BJ (cell line): ENCODE measurements around the gene GPR39. TPM values are rescaled to one million over a fixed set of nuclear protein-coding genes. Genes with fewer than 3 reads are reported as not detected.

Experiments used
- CTCF ChIA-PET: fragments of 350-600 bp; formaldehyde crosslinking; extraction: SDS; loops from one replicate; lab custom pipeline; 2021; ENCODE audit warnings: antibody characterized with exemption, inconsistent platforms; lab: Yijun Ruan, JAX
- POLR2A ChIA-PET: fragments of 300-600 bp; sonication (Branson Sonifier 250); formaldehyde crosslinking; extraction: SDS; loops from one replicate; lab custom pipeline; 2021; ENCODE audit warnings: antibody characterized with exemption; lab: Charles Lee
- DNase-seq: peaks from one replicate; pipeline ENCODE4 v3.0.0-alpha.2; 2011; ENCODE audit warnings: low read depth
- H3K27me3 ChIP-seq: 2 replicates; pipeline ENCODE4 v1.6.0; 2011; ENCODE audit warnings: low read length; ENCODE audit not compliant: control insufficient read depth, insufficient read depth
- H3K36me3 ChIP-seq: 2 replicates; pipeline ENCODE4 v1.5.1; 2011; ENCODE audit warnings: low read length; ENCODE audit not compliant: control insufficient read depth, insufficient read depth
- H3K4me3 ChIP-seq: 2 replicates; pipeline ENCODE4 v1.5.1; 2011; ENCODE audit warnings: low read depth, mild to moderate bottlenecking, control low read depth, low read length
- CTCF ChIP-seq: IDR thresholded peaks from 2 replicates; pipeline ENCODE4 v1.5.1; 2011; ENCODE audit warnings: low read depth, mild to moderate bottlenecking, control low read depth, inconsistent platforms, low read length, moderate library complexity; ENCODE audit not compliant: insufficient read depth
- polyA plus RNA-seq: library from polyadenylated mRNA; depleted of rRNA; stranded (reverse); fragments of >200 nt; gene quantifications from 2 replicates; pipeline ENCODE4 v1.2.3, GENCODE V29; 2011

Gene GPR39
- polyA plus RNA-seq, 1 experiment, result 2.3 TPM

- Histone ChIP-seq H3K27me3 (no peaks in the 10 kb centered on the region), H3K36me3 (no peaks in the 10 kb centered on the region), H3K4me3 (no peak overlapping the region)
- CTCF ChIA-PET, result interaction anchor here (0.8 to 1.6 kb wide), 2 partner anchors 68 to 130 kb away, joined by 3 read pairs; no protein-coding TSS in a partner anchor
- TF ChIP-seq CTCF, result no peak
- POLR2A ChIA-PET, result no interaction called here
- no peak for DNase-seq
Observed at GRCh38 chr2:132479155-132479554, 62.5 kb downstream of the GPR39 start.

- Histone ChIP-seq H3K27me3 (no peaks in the 10 kb centered on the region), H3K4me3 (no peak overlapping the region), H3K36me3 (no peaks in the 10 kb centered on the region)
- ChIA-PET POLR2A (no interaction called here), CTCF (no interaction called here)
- no peak for TF ChIP-seq CTCF
- DNase-seq, result no peak
Observed at GRCh38 chr2:132482821-132483220, 66.2 kb downstream of the GPR39 start.

- CTCF ChIA-PET, result no interaction called here
- TF ChIP-seq CTCF, result no peak
- H3K4me3 ChIP-seq, result no peak overlapping the region
- DNase-seq, result no peak
- POLR2A ChIA-PET, result no interaction called here
- no peaks in the 10 kb centered on the region for H3K27me3 ChIP-seq
- no peaks in the 10 kb centered on the region for H3K36me3 ChIP-seq
Observed at GRCh38 chr2:132484144-132484543, 67.5 kb downstream of the GPR39 start.

- TF ChIP-seq CTCF, result no peak
- ChIA-PET POLR2A (no interaction called here), CTCF (no interaction called here)
Observed at GRCh38 chr2:132488491-132488890, 71.9 kb downstream of the GPR39 start.

GRCh38 chr2:132489150-132489549 is 72.5 kb downstream of the GPR39 start:
- POLR2A ChIA-PET, result no interaction called here
- no peak for DNase-seq

More at GRCh38 chr2:132488491-132488890, 71.9 kb downstream of the GPR39 start:
- no peak overlapping the region for H3K4me3 ChIP-seq
- no peaks in the 10 kb centered on the region for H3K36me3 ChIP-seq
- DNase-seq, result no peak
- no peaks in the 10 kb centered on the region for H3K27me3 ChIP-seq

More at GRCh38 chr2:132489150-132489549, 72.5 kb downstream of the GPR39 start:
- Histone ChIP-seq H3K36me3 (no peaks in the 10 kb centered on the region), H3K4me3 (no peak overlapping the region), H3K27me3 (no peaks in the 10 kb centered on the region)
- CTCF ChIA-PET, result no interaction called here
- no peak for TF ChIP-seq CTCF
